Measurements from ENCODE around the gene FOXP1.

- no peak for TF ChIP-seq CTCF (IDR thresholded peaks at IDR 0.05; ENCODE audit: low read depth, low read length, missing input control)
- no peak for TF ChIP-seq TAF1 (conservative IDR thresholded peaks at IDR 0.05)
- TF ChIP-seq MAX (IDR thresholded peaks at IDR 0.05) = no peak
- no peak for TF ChIP-seq GABPA (IDR thresholded peaks at IDR 0.05 in 1 of 2, conservative IDR thresholded peaks at IDR 0.05 in 1 of 2)
- no peak for TF ChIP-seq RXRA (IDR thresholded peaks at IDR 0.05)
- no peak for TF ChIP-seq RAD21 (IDR thresholded peaks at IDR 0.05)
- TF ChIP-seq ZBTB33 (IDR thresholded peaks at IDR 0.05) = no peak
Observed at GRCh38 chr3:71438904-71439303, 144.6 kb downstream of the FOXP1 start.
